ENCODE data around the gene STIL. TPM values are rescaled to one million over a fixed set of nuclear protein-coding genes. Genes with fewer than 3 reads are reported as not detected.

Gene STIL
- total and polyA plus RNA-seq, 2 of the 13 experiments (the other 11 are each of a cell fraction or from before 2014, with no cell fraction given) = 13.7 to 18.6 TPM

- no TSS peak for BruUV-seq (replicated peaks)
- no peaks in the 10 kb centered on the region for H4K20me1 ChIP-seq (ENCODE audit: insufficient read depth, low read length)
- no peak for TF ChIP-seq HNRNPH1 (optimal IDR thresholded peaks at IDR 0.05; ENCODE audit: low read depth, low read length)
- TF ChIP-seq ARID2 (CRISPR knock-in tag; IDR thresholded peaks at IDR 0.05; ENCODE audit: borderline replicate concordance) = no peak
- no peak for TF ChIP-seq MAFG (CRISPR knock-in tag; IDR thresholded peaks at IDR 0.05)
- no peak for TF ChIP-seq PAX8 (CRISPR knock-in tag; IDR thresholded peaks at IDR 0.05; ENCODE audit: borderline replicate concordance)
- no peak for TF ChIP-seq TFAP4 (IDR thresholded peaks at IDR 0.05; ENCODE audit: borderline replicate concordance, low read depth)
- no peak for TF ChIP-seq ZNF138 (CRISPR knock-in tag; IDR thresholded peaks at IDR 0.05; ENCODE audit: low read depth)
- TF ChIP-seq ZNF550 (CRISPR knock-in tag; IDR thresholded peaks at IDR 0.05; ENCODE audit: borderline replicate concordance) = no peak
- TF ChIP-seq, protein P1, sequence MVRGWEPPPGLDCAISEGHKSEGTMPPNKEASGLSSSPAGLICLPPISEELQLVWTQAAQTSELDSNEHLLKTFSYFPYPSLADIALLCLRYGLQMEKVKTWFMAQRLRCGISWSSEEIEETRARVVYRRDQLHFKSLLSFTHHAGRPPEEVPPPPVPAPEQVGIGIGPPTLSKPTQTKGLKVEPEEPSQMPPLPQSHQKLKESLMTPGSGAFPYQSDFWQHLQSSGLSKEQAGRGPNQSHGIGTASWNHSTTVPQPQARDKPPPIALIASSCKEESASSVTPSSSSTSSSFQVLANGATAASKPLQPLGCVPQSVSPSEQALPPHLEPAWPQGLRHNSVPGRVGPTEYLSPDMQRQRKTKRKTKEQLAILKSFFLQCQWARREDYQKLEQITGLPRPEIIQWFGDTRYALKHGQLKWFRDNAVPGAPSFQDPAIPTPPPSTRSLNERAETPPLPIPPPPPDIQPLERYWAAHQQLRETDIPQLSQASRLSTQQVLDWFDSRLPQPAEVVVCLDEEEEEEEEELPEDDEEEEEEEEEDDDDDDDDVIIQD (CRISPR knock-in tag; IDR thresholded peaks at IDR 0.05; ENCODE audit: low read depth) = no peak
- TF ChIP-seq NFYC (CRISPR knock-in tag; IDR thresholded peaks at IDR 0.05) = no peak
- no peak for TF ChIP-seq FLYWCH1 (CRISPR knock-in tag; IDR thresholded peaks at IDR 0.05)
- TF ChIP-seq PREB (CRISPR knock-in tag; IDR thresholded peaks at IDR 0.05) = no peak
- no peak for TF ChIP-seq ATRX (CRISPR knock-in tag; IDR thresholded peaks at IDR 0.05; ENCODE audit: borderline replicate concordance)
- TF ChIP-seq, protein P2, sequence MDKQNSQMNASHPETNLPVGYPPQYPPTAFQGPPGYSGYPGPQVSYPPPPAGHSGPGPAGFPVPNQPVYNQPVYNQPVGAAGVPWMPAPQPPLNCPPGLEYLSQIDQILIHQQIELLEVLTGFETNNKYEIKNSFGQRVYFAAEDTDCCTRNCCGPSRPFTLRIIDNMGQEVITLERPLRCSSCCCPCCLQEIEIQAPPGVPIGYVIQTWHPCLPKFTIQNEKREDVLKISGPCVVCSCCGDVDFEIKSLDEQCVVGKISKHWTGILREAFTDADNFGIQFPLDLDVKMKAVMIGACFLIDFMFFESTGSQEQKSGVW (CRISPR knock-in tag; IDR thresholded peaks at IDR 0.05; ENCODE audit: borderline replicate concordance) = no peak
- TF ChIP-seq MIXL1 (CRISPR knock-in tag; IDR thresholded peaks at IDR 0.05) = no peak
- POLR2A ChIA-PET = no interaction called here
- no peak for ATAC-seq
- H3K4me2 ChIP-seq (ENCODE audit: low read depth, low read length) = no peak overlapping the region
- no peak overlapping the region for H2AFZ ChIP-seq (ENCODE audit: low read length)
- no peaks in the 10 kb centered on the region for H3K36me3 ChIP-seq (replicated peaks in 1 of 2; ENCODE audit: control insufficient read depth in 1 of 2, insufficient read depth in 2 of 2, low read length in 2 of 2)
- no peaks in the 10 kb centered on the region for H3K9me3 ChIP-seq (ENCODE audit: low read length)
- H3K9ac ChIP-seq (ENCODE audit: insufficient read depth, low read depth, low read length) = no peak overlapping the region
- in situ Hi-C loops (cut with HindIII; ENCODE audit: extremely low pct_ligation_motif_present, low pct_unique_long_range_greater_than_20kb) (no loop called here), intact Hi-C loops (cut with micrococcal nuclease; ENCODE audit: unreplicated experiment) (no loop called here)
- H3K79me2 ChIP-seq (ENCODE audit: insufficient read depth, low read length) = no peaks in the 10 kb centered on the region
- FAIRE-seq = no peak
- no peak for DNase-seq (ENCODE audit: low spot score)
- H3K4me3 ChIP-seq (replicated peaks in 1 of 3; ENCODE audit: insufficient read depth in 1 of 3, low read depth in 2 of 3, low read length in 3 of 3) = no peak overlapping the region
- no peak overlapping the region for H3K27ac ChIP-seq (ENCODE audit: extremely low read length, insufficient read depth, low read length)
- 35% methylated on average over 3 of the region's 3 CpGs for WGBS (ENCODE audit: low lambda C conversion rate)
- H3K4me1 ChIP-seq (ENCODE audit: insufficient read depth, low read length) = peaks cover 37% of the 10 kb centered on the region
- CTCF ChIA-PET (ENCODE audit: low intra/inter-chr PET ratio, low total read pairs) = no interaction called here
- H3K27me3 ChIP-seq (ENCODE audit: control insufficient read depth in 1 of 2, insufficient read depth in 2 of 2, low read length in 2 of 2) = peaks cover 6 to 44% of the 10 kb centered on the region in 2 experiments; a peak in 3 of 5 replicates
Observed at GRCh38 chr1:47210666-47211065, 103.3 kb downstream of the STIL start.

All from HepG2 (cell line).